D721Med (cell line): Measurements from ENCODE around the gene RASSF9.

Experiments used
- DNase-seq: peaks from one replicate; pipeline ENCODE4 v3.0.0; 2011; ENCODE audit warnings: low spot score; ENCODE audit not compliant: insufficient read length
- FAIRE-seq: peaks from 2 replicates; lab custom pipeline; 2011; peaks lifted over from hg19 to GRCh38; lab: Jason Lieb, UNC
- CTCF ChIP-seq: IDR thresholded peaks from 2 replicates; pipeline ENCODE4 v1.5.1; 2012; ENCODE audit warnings: mild to moderate bottlenecking, control low read depth; ENCODE audit not compliant: insufficient read depth; ENCODE audit errors: missing control alignments

The RASSF9 gene

GRCh38 chr12:85833579-85833978, 2.6 kb downstream of the RASSF9 start:
- no peak for TF ChIP-seq CTCF
- no peak for DNase-seq
- FAIRE-seq, result no peak

- FAIRE-seq (no peak), DNase-seq (no peak)
- TF ChIP-seq CTCF, result no peak
These were observed 4.8 kb downstream of the RASSF9 start for GRCh38 chr12:85831327-85831990.

GRCh38 chr12:85829391-85829790, 6.8 kb downstream of the RASSF9 start:
- FAIRE-seq (no peak), DNase-seq (no peak)
- no peak for TF ChIP-seq CTCF

GRCh38 chr12:85828576-85828975, 7.6 kb downstream of the RASSF9 start:
- TF ChIP-seq CTCF, result no peak
- no peak for FAIRE-seq
- no peak for DNase-seq

- no peak for FAIRE-seq
- DNase-seq, result no peak
- no peak for TF ChIP-seq CTCF
These were observed 10.5 kb downstream of the RASSF9 start for GRCh38 chr12:85825746-85826145.

- TF ChIP-seq CTCF, result no peak
- DNase-seq, result no peak
- no peak for FAIRE-seq
These were observed 12.6 kb downstream of the RASSF9 start for GRCh38 chr12:85823436-85824180.

GRCh38 chr12:85821759-85822158, 14.4 kb downstream of the RASSF9 start:
- DNase-seq, result no peak
- FAIRE-seq, result no peak
- no peak for TF ChIP-seq CTCF
